HepG2 (cell line): ENCODE measurements around the gene SPPL3. TPM values are rescaled to one million over a fixed set of nuclear protein-coding genes. Genes with fewer than 3 reads are reported as not detected.

Experiments
- ATAC-seq: fragments of 200-7000 bp; cut with Tn5 transposase; 3 replicates; pipeline ENCODE4 v1.9.1; 2020; ENCODE audit warnings: mild to moderate bottlenecking, moderate library complexity
- BruUV-seq: library from RNA; stranded (reverse); fragments of 400-500 nt; replicated peaks from 2 replicates; lab custom pipeline; 2021; lab: Mats Ljungman, UMichigan
- CTCF ChIA-PET: fragments of 300-600 bp; formaldehyde crosslinking; extraction: SDS; loops from one replicate; lab custom pipeline; 2021; ENCODE audit warnings: low total read pairs, inconsistent platforms, low intra/inter-chr PET ratio; lab: Yijun Ruan, JAX
- POLR2A ChIA-PET: fragments of 350-600 bp; sonication (Branson Sonifier 250); formaldehyde crosslinking; loops from one replicate; lab custom pipeline; 2020; ENCODE audit warnings: antibody characterized with exemption, inconsistent platforms; lab: Yijun Ruan, JAX
- DNase-seq: peaks from one replicate; pipeline ENCODE4 v3.0.0-alpha.2; 2015; ENCODE audit warnings: low spot score
- FAIRE-seq: peaks from 3 replicates; lab custom pipeline; 2011; peaks lifted over from hg19 to GRCh38; lab: Jason Lieb, UNC
- H2AFZ ChIP-seq: one replicate; pipeline ENCODE4 v1.6.1; 2011; ENCODE audit warnings: low read length, inconsistent platforms
- H3K27ac ChIP-seq: fragments of 300-600 bp; 3 replicates; pipeline ENCODE4 v1.8.0; 2011; ENCODE audit warnings: mixed run types, mild to moderate bottlenecking, mixed read lengths, low read length, inconsistent platforms; ENCODE audit not compliant: insufficient read depth; ENCODE audit errors: extremely low read length
- H3K27me3 ChIP-seq, 2 experiments: fragments of 200-600 bp in 1 of 2; 2 replicates in 1 of 2; 3 replicates in 1 of 2; pipeline versions ENCODE4 v1.6.0 to v1.8.0; 2011; ENCODE audit warnings: low read length in 2 of 2, mild to moderate bottlenecking in 2 of 2, moderate library complexity in 2 of 2, inconsistent platforms in 1 of 2; ENCODE audit not compliant: insufficient read depth in 2 of 2, control insufficient read depth in 1 of 2
- H3K36me3 ChIP-seq, 2 experiments: fragments of 200-600 bp in 1 of 2; replicated peaks in 1 of 2; 2 replicates in 1 of 2; 3 replicates in 1 of 2; pipeline versions ENCODE4 v1.5.1 to v1.8.0; 2011; ENCODE audit warnings: low read length in 2 of 2, inconsistent platforms in 1 of 2; ENCODE audit not compliant: insufficient read depth in 2 of 2, control insufficient read depth in 1 of 2
- H3K4me1 ChIP-seq: 2 replicates; pipeline ENCODE4 v1.5.1; 2012; ENCODE audit warnings: low read length, inconsistent platforms; ENCODE audit not compliant: insufficient read depth
- H3K4me2 ChIP-seq: 2 replicates; pipeline ENCODE4 v1.6.0; 2011; ENCODE audit warnings: low read depth, low read length, inconsistent platforms
- H3K4me3 ChIP-seq, 3 experiments: fragments of 200-600 bp in 1 of 3; sonication (generic), shearing (Covaris generic) in 1 of 3; replicated peaks in 1 of 3; 2 replicates each; pipeline ENCODE4 v1.5.1; 2011 to 2016; ENCODE audit warnings: low read length in 3 of 3, inconsistent platforms in 2 of 3, low read depth in 2 of 3, mild to moderate bottlenecking in 2 of 3, control low read depth in 1 of 3, mixed read lengths in 1 of 3; ENCODE audit not compliant: insufficient read depth in 1 of 3
- H3K79me2 ChIP-seq: one replicate; pipeline ENCODE4 v1.6.1; 2011; ENCODE audit warnings: low read length, inconsistent platforms; ENCODE audit not compliant: insufficient read depth
- H3K9ac ChIP-seq: 2 replicates; pipeline ENCODE4 v1.6.0; 2011; ENCODE audit warnings: mild to moderate bottlenecking, low read depth, low read length, inconsistent platforms; ENCODE audit not compliant: insufficient read depth
- H3K9me3 ChIP-seq: 2 replicates; pipeline ENCODE4 v1.5.1; 2012; ENCODE audit warnings: mild to moderate bottlenecking, low read length
- H4K20me1 ChIP-seq: 2 replicates; pipeline ENCODE4 v1.6.0; 2011; ENCODE audit warnings: inconsistent platforms, mild to moderate bottlenecking, low read length, moderate library complexity; ENCODE audit not compliant: insufficient read depth
- CAMTA2 ChIP-seq: sonication (generic); formaldehyde crosslinking; IDR thresholded peaks from 2 replicates; pipeline ENCODE4 v1.4.0; 2020; ENCODE audit warnings: mild to moderate bottlenecking, missing genetic modification reagents, borderline replicate concordance
- ELF3 ChIP-seq: IDR thresholded peaks from 2 replicates; pipeline ENCODE4 v1.6.1; 2016; ENCODE audit warnings: missing genetic modification reagents, missing compliant biosample characterization
- GFI1 ChIP-seq: sonication (generic); formaldehyde crosslinking; IDR thresholded peaks from 2 replicates; pipeline ENCODE4 v1.5.0; 2020; ENCODE audit warnings: missing genetic modification reagents, mild to moderate bottlenecking, borderline replicate concordance
- GLI4 ChIP-seq: sonication (generic); formaldehyde crosslinking; IDR thresholded peaks from 2 replicates; pipeline ENCODE4 v1.5.1; 2020; ENCODE audit warnings: missing genetic modification reagents, mild to moderate bottlenecking, moderate library complexity, borderline replicate concordance
- HOXA5 ChIP-seq: sonication (generic); formaldehyde crosslinking; IDR thresholded peaks from 2 replicates; pipeline ENCODE4 v1.4.0; 2020; ENCODE audit warnings: missing genetic modification reagents
- HOXD1 ChIP-seq: sonication (generic); formaldehyde crosslinking; IDR thresholded peaks from 2 replicates; pipeline ENCODE4 v1.5.0; 2020; ENCODE audit warnings: missing genetic modification reagents
- JUN ChIP-seq: sonication (generic); formaldehyde crosslinking; IDR thresholded peaks from 2 replicates; pipeline ENCODE4 v1.4.0; 2020; ENCODE audit warnings: mild to moderate bottlenecking, missing genetic modification reagents
- KLF15 ChIP-seq: sonication (generic); formaldehyde crosslinking; IDR thresholded peaks from 2 replicates; pipeline ENCODE4 v1.8.1; 2023; ENCODE audit warnings: borderline replicate concordance, mild to moderate bottlenecking, inconsistent platforms, missing genetic modification reagents, mixed read lengths
- MTF1 ChIP-seq: sonication (generic); formaldehyde crosslinking; IDR thresholded peaks from 2 replicates; pipeline ENCODE4 v1.5.0; 2020; ENCODE audit warnings: missing genetic modification reagents
- PBX2 ChIP-seq: IDR thresholded peaks from 2 replicates; pipeline ENCODE4 v1.6.1; 2016; ENCODE audit warnings: control low read depth
- SMAD1 ChIP-seq: sonication (generic); formaldehyde crosslinking; IDR thresholded peaks from 2 replicates; pipeline ENCODE4 v1.4.0; 2020; ENCODE audit warnings: missing genetic modification reagents, low read depth, mild to moderate bottlenecking, borderline replicate concordance
- SRY ChIP-seq: sonication (generic); formaldehyde crosslinking; IDR thresholded peaks from 2 replicates; pipeline ENCODE4 v1.8.0; 2022; ENCODE audit warnings: mild to moderate bottlenecking, missing genetic modification reagents
- SUZ12 ChIP-seq: fragments of 150-350 bp; IDR thresholded peaks from 2 replicates; pipeline ENCODE4 v1.6.1; 2014; ENCODE audit warnings: low read depth, low read length
- TCF12 ChIP-seq, 2 experiments: fragments of 450-650 bp in 1 of 2; sonication (generic) in 1 of 2; formaldehyde crosslinking in 1 of 2; IDR thresholded peaks; 2 replicates each; pipeline versions ENCODE4 v1.6.1 to v1.8.0; 2017 to 2022; ENCODE audit warnings: antibody characterized with exemption in 1 of 2, mild to moderate bottlenecking in 1 of 2, missing genetic modification reagents in 1 of 2, moderate library complexity in 1 of 2
- UBTF ChIP-seq: sonication (generic); formaldehyde crosslinking; IDR thresholded peaks from 2 replicates; pipeline ENCODE4 v1.4.0; 2020; ENCODE audit warnings: mild to moderate bottlenecking, missing genetic modification reagents
- XBP1 ChIP-seq: sonication (generic); formaldehyde crosslinking; IDR thresholded peaks from 2 replicates; pipeline ENCODE4 v1.5.0; 2020; ENCODE audit warnings: missing genetic modification reagents
- ZFP36L1 ChIP-seq: sonication (generic); formaldehyde crosslinking; IDR thresholded peaks from 2 replicates; pipeline ENCODE4 v1.8.0; 2022; ENCODE audit warnings: mild to moderate bottlenecking, missing genetic modification reagents, moderate library complexity
- ZNF713 ChIP-seq: sonication (generic); formaldehyde crosslinking; IDR thresholded peaks from 2 replicates; pipeline ENCODE4 v1.4.0; 2020; ENCODE audit warnings: mild to moderate bottlenecking, missing genetic modification reagents
- WGBS: methylation state at CpG from one replicate; pipeline ENCODE4 v1.1.6; 2017; ENCODE audit warnings: low lambda C conversion rate; 5-methylcytosine and 5-hydroxymethylcytosine counted together
- in situ Hi-C: cut with HindIII; loops from 2 replicates; pipeline ENCODE4 v1.10.0; 2017; ENCODE audit warnings: low pct_unique_long_range_greater_than_20kb; ENCODE audit not compliant: extremely low pct_ligation_motif_present
- intact Hi-C: fragments of 100-400 bp; cut with micrococcal nuclease; formaldehyde crosslinking; loops from one replicate; pipeline ENCODE4 v1.10.0; 2022; ENCODE audit not compliant: unreplicated experiment
- polyA plus RNA-seq, 8 experiments: library from polyadenylated mRNA; depleted of rRNA in 3 of 8; stranded (reverse) in 7 of 8; unstranded in 1 of 8; fragments of >200 nt; fragmentation: Illumina TruSeq in 4 of 8; extraction: Trizol in 4 of 8; gene quantifications; 2 replicates each; pipeline versions ENCODE4 v1.2.1 to v1.2.3, GENCODE V29; 2011 to 2016; ENCODE audit warnings: low read depth in 4 of 8, missing spikeins in 1 of 8, mixed read lengths in 1 of 8; ENCODE audit not compliant: insufficient read depth in 1 of 8
- total RNA-seq, 5 experiments: library from RNA; depleted of rRNA; stranded (reverse); fragments of >200 nt; fragmentation: Illumina TruSeq; extraction: Trizol; gene quantifications; 2 replicates each; pipeline ENCODE4 v1.2.3, GENCODE V29; 2016; ENCODE audit warnings: low read depth in 1 of 5

SPPL3 gene
- total and polyA plus RNA-seq, 2 of the 13 experiments (the other 11 are each of a cell fraction or from before 2014, with no cell fraction given) = 8.9 to 9.1 TPM

GRCh38 chr12:120790114-120790513 lies 114.0 kb downstream of the SPPL3 start:
- Histone ChIP-seq H3K27me3 (no peaks in the 10 kb centered on the region), H4K20me1 (no peaks in the 10 kb centered on the region), H2AFZ (no peak overlapping the region), H3K4me2 (no peak overlapping the region), H3K4me1 (peaks cover 14% of the 10 kb centered on the region; the same call in 1 of the 2 replicates), H3K36me3 (peaks cover 0 to 3% of the 10 kb centered on the region in 2 experiments; a peak in 4 of 5 replicates), H3K4me3 (no peak overlapping the region), H3K9ac (no peak overlapping the region), H3K79me2 (no peaks in the 10 kb centered on the region), H3K9me3 (no peaks in the 10 kb centered on the region), H3K27ac (no peak overlapping the region)
- no peak for DNase-seq
- FAIRE-seq = no peak
- ChIA-PET CTCF (no interaction called here), POLR2A (no interaction called here)
- TF ChIP-seq ELF3 (CRISPR knock-in tag) = no peak
- no peak for TF ChIP-seq HOXD1 (CRISPR knock-in tag)
- no peak for TF ChIP-seq SUZ12
- TF ChIP-seq JUN (CRISPR knock-in tag) = no peak
- TF ChIP-seq SMAD1 (CRISPR knock-in tag) = no peak
- TF ChIP-seq XBP1 = no peak
- no peak for TF ChIP-seq SRY (CRISPR knock-in tag)
- TF ChIP-seq TCF12 (IDR thresholded peaks at IDR 0.05) = no peak
- TF ChIP-seq TCF12 (CRISPR knock-in tag; IDR thresholded peaks at IDR 0.05) = no peak
- no peak for TF ChIP-seq MTF1 (CRISPR knock-in tag)
- in situ Hi-C loops (no loop called here), intact Hi-C loops (no loop called here)
- no peak for ATAC-seq
- no TSS peak for BruUV-seq
- WGBS = 97% methylated on average over 5 of the region's 5 CpGs

DNA sequence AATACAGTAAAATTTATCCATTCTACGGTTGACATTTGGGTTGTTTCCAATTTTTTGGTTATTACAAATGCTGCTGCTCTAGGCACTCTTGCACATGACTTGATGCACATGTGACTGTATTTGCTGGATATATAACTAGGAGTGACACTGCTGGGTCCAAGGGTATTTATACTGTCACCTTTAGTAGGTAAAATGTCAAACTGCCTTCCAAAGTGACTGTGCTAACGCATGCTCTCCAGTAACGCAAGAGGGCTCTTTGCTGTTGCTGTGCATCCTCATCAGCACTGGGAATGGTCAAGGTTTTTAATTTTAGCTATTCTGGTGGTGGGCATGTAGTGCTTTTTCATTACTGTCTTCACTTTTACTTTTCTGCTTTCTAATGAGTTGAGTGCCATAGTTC lies 116.3 kb downstream of the SPPL3 start:
- CTCF ChIA-PET = no interaction called here
- FAIRE-seq = no peak
- TF ChIP-seq ZFP36L1 (CRISPR knock-in tag) (no peak), HOXA5 (CRISPR knock-in tag) (no peak), CAMTA2 (CRISPR knock-in tag) (no peak), GFI1 (CRISPR knock-in tag) (no peak), KLF15 (CRISPR knock-in tag) (no peak), PBX2 (no peak), UBTF (CRISPR knock-in tag) (no peak), ZNF713 (CRISPR knock-in tag) (no peak), GLI4 (CRISPR knock-in tag) (no peak)

More for the DNA sequence above, 116.3 kb downstream of the SPPL3 start:
- Histone ChIP-seq H3K9me3 (no peaks in the 10 kb centered on the region), H3K4me2 (no peak overlapping the region), H3K36me3 (peaks cover 7 to 12% of the 10 kb centered on the region in 2 experiments; a peak in 4 of 5 replicates), H3K9ac (no peak overlapping the region), H3K27me3 (no peaks in the 10 kb centered on the region), H2AFZ (no peak overlapping the region), H3K27ac (no peak overlapping the region), H3K79me2 (no peaks in the 10 kb centered on the region), H4K20me1 (no peaks in the 10 kb centered on the region), H3K4me1 (peaks cover 10% of the 10 kb centered on the region; the same call in 1 of the 2 replicates), H3K4me3 (no peak overlapping the region)
- ATAC-seq (no peak), DNase-seq (no peak)
- WGBS = 95% methylated on average over 3 of the region's 3 CpGs
- TSS peak; percentile 14 for BruUV-seq
- POLR2A ChIA-PET = no interaction called here
- intact Hi-C loops = no loop called here
- in situ Hi-C loops = no loop called here
